Measurements from ENCODE around the gene DSCAML1.

DSCAML1 gene

DNA sequence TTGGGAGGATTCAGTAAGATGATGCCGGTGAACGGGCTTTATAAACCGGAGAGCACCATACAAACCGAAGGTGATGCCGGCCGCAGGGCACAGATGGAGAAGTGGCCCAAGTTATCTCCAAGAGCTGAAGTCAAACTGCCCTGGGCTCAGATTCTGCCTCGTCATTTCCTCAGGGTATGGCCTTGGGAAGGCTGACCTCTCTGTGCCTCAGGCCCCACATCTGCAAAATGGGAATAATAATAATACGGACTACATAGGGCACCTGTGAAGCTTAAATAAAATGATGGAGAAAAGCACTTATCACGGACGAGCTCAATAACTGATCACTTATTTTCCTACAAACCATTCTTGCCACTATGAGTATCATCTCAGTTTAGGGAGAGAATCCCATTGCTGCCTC is 29.9 kb downstream of the DSCAML1 start:
- Histone ChIP-seq H2BK12ac (ENCODE audit: low read length) (no peak overlapping the region), H3K18ac (ENCODE audit: low read length) (no peak overlapping the region), H4K91ac (ENCODE audit: low read depth, low read length) (no peak overlapping the region), H3K79me2 (ENCODE audit: control insufficient read depth, insufficient read depth, low read length, poor library complexity) (no peaks in the 10 kb centered on the region), H2AK5ac (ENCODE audit: low read length) (no peak overlapping the region), H3K36me3 (ENCODE audit: control insufficient read depth in 1 of 2, insufficient read depth in 2 of 2, low read length in 2 of 2) (no peaks in the 10 kb centered on the region), H3K4me2 (ENCODE audit: low read length) (no peak overlapping the region), H2BK5ac (ENCODE audit: low read depth, low read length, poor library complexity) (no peak overlapping the region), H4K12ac (ENCODE audit: low read depth, low read length) (no peak overlapping the region), H3K9ac (ENCODE audit: low read length) (no peak overlapping the region), H3K27ac (ENCODE audit: low read depth, low read length) (no peak overlapping the region), H3K27me3 (ENCODE audit: insufficient read depth, low read length) (no peaks in the 10 kb centered on the region), H3K23ac (ENCODE audit: low read length) (no peak overlapping the region), H3K4me1 (ENCODE audit: control insufficient read depth in 1 of 2, insufficient read depth in 2 of 2, low read length in 2 of 2) (no peaks in the 10 kb centered on the region), H2BK120ac (ENCODE audit: insufficient read depth, low read length, poor library complexity) (no peak overlapping the region), H3K9me3 (ENCODE audit: insufficient read depth, low read depth, low read length) (no peaks in the 10 kb centered on the region), H3K4ac (ENCODE audit: low read depth, low read length) (no peak overlapping the region), H4K8ac (ENCODE audit: low read depth, low read length) (no peak overlapping the region), H3K79me1 (ENCODE audit: low read length) (no peaks in the 10 kb centered on the region), H3K4me3 (ENCODE audit: low read depth, low read length) (no peak overlapping the region), H2AFZ (ENCODE audit: insufficient read depth, low read length, poor library complexity) (no peak overlapping the region), H3K14ac (ENCODE audit: low read length) (no peak overlapping the region)
- WGBS (ENCODE audit: extremely low coverage, insufficient coverage, insufficient read length): no CpG with 5 or more reads among the region's 10 CpGs
- DNase-seq: no peak

DNA sequence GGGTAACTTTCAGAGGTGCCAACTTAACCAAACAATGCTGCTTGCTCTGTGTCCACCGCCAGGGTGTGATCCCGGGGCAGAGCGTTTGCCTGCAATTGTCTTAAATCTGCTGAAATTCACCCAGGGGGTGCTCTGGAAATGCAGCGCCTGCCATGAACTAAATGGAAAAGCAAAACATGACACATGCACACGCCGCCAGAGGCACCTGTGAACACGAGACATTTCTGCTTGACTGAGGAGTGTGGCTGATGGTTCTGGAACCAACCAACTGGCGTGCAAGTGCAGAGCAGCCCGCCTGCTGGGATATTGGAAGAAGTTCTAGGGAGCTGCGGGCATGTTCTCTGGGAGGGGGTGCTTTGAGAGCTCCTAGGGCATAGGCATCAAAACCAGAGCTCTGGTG is 30.4 kb downstream of the DSCAML1 start:
- Histone ChIP-seq H3K79me2 (ENCODE audit: control insufficient read depth, insufficient read depth, low read length, poor library complexity) (no peaks in the 10 kb centered on the region), H2AFZ (ENCODE audit: insufficient read depth, low read length, poor library complexity) (no peak overlapping the region), H3K4me3 (ENCODE audit: low read depth, low read length) (no peak overlapping the region), H3K27me3 (ENCODE audit: insufficient read depth, low read length) (no peaks in the 10 kb centered on the region), H3K23ac (ENCODE audit: low read length) (no peak overlapping the region), H3K9ac (ENCODE audit: low read length) (no peak overlapping the region), H4K12ac (ENCODE audit: low read depth, low read length) (no peak overlapping the region), H3K79me1 (ENCODE audit: low read length) (no peaks in the 10 kb centered on the region), H3K18ac (ENCODE audit: low read length) (no peak overlapping the region), H3K9me3 (ENCODE audit: insufficient read depth, low read depth, low read length) (no peaks in the 10 kb centered on the region), H3K4me1 (ENCODE audit: control insufficient read depth in 1 of 2, insufficient read depth in 2 of 2, low read length in 2 of 2) (no peaks in the 10 kb centered on the region), H2BK120ac (ENCODE audit: insufficient read depth, low read length, poor library complexity) (no peak overlapping the region), H3K36me3 (ENCODE audit: control insufficient read depth in 1 of 2, insufficient read depth in 2 of 2, low read length in 2 of 2) (no peaks in the 10 kb centered on the region), H3K14ac (ENCODE audit: low read length) (no peak overlapping the region), H3K4ac (ENCODE audit: low read depth, low read length) (no peak overlapping the region), H2BK12ac (ENCODE audit: low read length) (no peak overlapping the region), H3K4me2 (ENCODE audit: low read length) (no peak overlapping the region), H4K91ac (ENCODE audit: low read depth, low read length) (no peak overlapping the region), H3K27ac (ENCODE audit: low read depth, low read length) (no peak overlapping the region), H4K8ac (ENCODE audit: low read depth, low read length) (no peak overlapping the region), H2BK5ac (ENCODE audit: low read depth, low read length, poor library complexity) (no peak overlapping the region), H2AK5ac (ENCODE audit: low read length) (no peak overlapping the region)
- DNase-seq: no peak
- no CpG with 5 or more reads among the region's 10 CpGs for WGBS (ENCODE audit: extremely low coverage, insufficient coverage, insufficient read length)

DNA sequence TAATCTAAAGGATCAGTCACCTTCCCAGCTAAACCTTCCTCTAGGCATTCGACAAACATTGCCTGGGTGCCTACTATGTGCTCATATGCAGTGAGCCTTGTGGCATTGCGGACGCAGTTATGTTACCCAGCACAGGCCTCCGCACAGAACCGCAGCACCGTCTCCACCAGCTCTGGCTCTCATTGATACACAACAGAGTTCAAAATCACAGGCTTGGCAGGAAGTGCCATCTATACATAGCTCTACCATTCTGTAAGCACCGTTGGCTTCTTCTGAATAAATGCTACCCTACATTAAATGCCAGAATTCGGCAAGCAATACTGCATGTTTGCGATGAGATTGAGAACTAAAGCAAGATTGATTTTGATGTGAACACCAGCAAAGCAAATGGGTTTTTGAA is 31.0 kb downstream of the DSCAML1 start:
- H3K79me2 ChIP-seq (ENCODE audit: control insufficient read depth, insufficient read depth, low read length, poor library complexity): no peaks in the 10 kb centered on the region
- no peaks in the 10 kb centered on the region for H3K36me3 ChIP-seq (ENCODE audit: control insufficient read depth in 1 of 2, insufficient read depth in 2 of 2, low read length in 2 of 2)

DNA sequence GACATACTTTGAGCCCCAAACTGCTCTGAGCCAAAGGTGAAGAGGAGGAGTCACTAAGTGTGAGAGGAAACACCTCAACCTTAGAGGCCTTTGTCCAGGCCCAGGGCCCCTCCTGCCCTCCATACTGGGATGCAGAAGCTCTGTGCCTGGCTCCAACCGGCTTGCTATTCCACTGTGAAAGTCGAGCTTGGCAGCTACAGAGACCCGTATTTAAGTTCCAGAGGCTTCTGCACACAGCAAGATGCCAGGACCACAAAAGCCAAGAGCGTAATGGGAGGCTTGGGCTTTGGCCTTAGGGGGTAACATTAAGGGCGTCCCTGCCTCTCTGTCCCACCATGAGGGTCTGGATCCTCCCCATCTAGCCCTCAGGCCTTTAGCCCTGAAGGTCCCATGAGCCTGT is 31.9 kb downstream of the DSCAML1 start:
- Histone ChIP-seq H2AK5ac (ENCODE audit: low read length) (no peak overlapping the region), H4K8ac (ENCODE audit: low read depth, low read length) (no peak overlapping the region), H2BK12ac (ENCODE audit: low read length) (no peak overlapping the region), H2BK120ac (ENCODE audit: insufficient read depth, low read length, poor library complexity) (no peak overlapping the region), H3K27ac (ENCODE audit: low read depth, low read length) (no peak overlapping the region), H3K18ac (ENCODE audit: low read length) (no peak overlapping the region), H3K36me3 (ENCODE audit: control insufficient read depth in 1 of 2, insufficient read depth in 2 of 2, low read length in 2 of 2) (no peaks in the 10 kb centered on the region), H3K4ac (ENCODE audit: low read depth, low read length) (no peak overlapping the region), H2AFZ (ENCODE audit: insufficient read depth, low read length, poor library complexity) (no peak overlapping the region), H4K12ac (ENCODE audit: low read depth, low read length) (no peak overlapping the region), H3K79me1 (ENCODE audit: low read length) (no peaks in the 10 kb centered on the region), H3K4me3 (ENCODE audit: low read depth, low read length) (no peak overlapping the region), H3K9me3 (ENCODE audit: insufficient read depth, low read depth, low read length) (no peaks in the 10 kb centered on the region), H3K27me3 (ENCODE audit: insufficient read depth, low read length) (no peaks in the 10 kb centered on the region), H3K14ac (ENCODE audit: low read length) (no peak overlapping the region), H3K4me2 (ENCODE audit: low read length) (no peak overlapping the region), H3K23ac (ENCODE audit: low read length) (no peak overlapping the region), H3K9ac (ENCODE audit: low read length) (no peak overlapping the region), H3K79me2 (ENCODE audit: control insufficient read depth, insufficient read depth, low read length, poor library complexity) (no peaks in the 10 kb centered on the region), H2BK5ac (ENCODE audit: low read depth, low read length, poor library complexity) (no peak overlapping the region), H3K4me1 (ENCODE audit: control insufficient read depth in 1 of 2, insufficient read depth in 2 of 2, low read length in 2 of 2) (no peaks in the 10 kb centered on the region), H4K91ac (ENCODE audit: low read depth, low read length) (no peak overlapping the region)
- no CpG with 5 or more reads among the region's 5 CpGs for WGBS (ENCODE audit: extremely low coverage, insufficient coverage, insufficient read length)
- DNase-seq: no peak

More for the DNA sequence above, 31.0 kb downstream of the DSCAML1 start:
- Histone ChIP-seq H2BK120ac (ENCODE audit: insufficient read depth, low read length, poor library complexity) (no peak overlapping the region), H3K9ac (ENCODE audit: low read length) (no peak overlapping the region), H3K4me2 (ENCODE audit: low read length) (no peak overlapping the region), H3K27me3 (ENCODE audit: insufficient read depth, low read length) (no peaks in the 10 kb centered on the region), H4K8ac (ENCODE audit: low read depth, low read length) (no peak overlapping the region), H3K4me3 (ENCODE audit: low read depth, low read length) (no peak overlapping the region), H3K18ac (ENCODE audit: low read length) (no peak overlapping the region), H3K14ac (ENCODE audit: low read length) (no peak overlapping the region), H2AK5ac (ENCODE audit: low read length) (no peak overlapping the region), H4K91ac (ENCODE audit: low read depth, low read length) (no peak overlapping the region), H4K12ac (ENCODE audit: low read depth, low read length) (no peak overlapping the region), H3K4me1 (ENCODE audit: control insufficient read depth in 1 of 2, insufficient read depth in 2 of 2, low read length in 2 of 2) (no peaks in the 10 kb centered on the region), H3K27ac (ENCODE audit: low read depth, low read length) (no peak overlapping the region), H3K9me3 (ENCODE audit: insufficient read depth, low read depth, low read length) (no peaks in the 10 kb centered on the region), H3K79me1 (ENCODE audit: low read length) (no peaks in the 10 kb centered on the region), H3K4ac (ENCODE audit: low read depth, low read length) (no peak overlapping the region), H2AFZ (ENCODE audit: insufficient read depth, low read length, poor library complexity) (no peak overlapping the region), H2BK5ac (ENCODE audit: low read depth, low read length, poor library complexity) (no peak overlapping the region), H2BK12ac (ENCODE audit: low read length) (no peak overlapping the region), H3K23ac (ENCODE audit: low read length) (no peak overlapping the region)
- DNase-seq: no peak
- no CpG with 5 or more reads among the region's 9 CpGs for WGBS (ENCODE audit: extremely low coverage, insufficient coverage, insufficient read length)
